HL-60 (cell line): Measurements from ENCODE around the gene OR51B4.
"Not testable (repeated sequence)": the region's sequence is repeated elsewhere in the genome, so short reads cannot be mapped to it uniquely, and the experiment has no call there.

Experiments
- DNase-seq, 2 experiments: peaks; one replicate each; pipeline ENCODE4 v3.0.0-alpha.2; 2010 to 2020; ENCODE audit warnings: low read depth in 1 of 2, low spot score in 1 of 2
- H3K27ac ChIP-seq: fragments of 250-450 bp; sonication (Bioruptor Pico); replicated peaks from 2 replicates; pipeline ENCODE4 v1.5.1; 2020; ENCODE audit warnings: mild to moderate bottlenecking, moderate library complexity
- H3K27me3 ChIP-seq: fragments of 250-450 bp; sonication (Bioruptor Pico); 2 replicates; pipeline ENCODE4 v1.5.1; 2021; ENCODE audit warnings: mild to moderate bottlenecking, moderate library complexity; ENCODE audit not compliant: insufficient read depth, poor library complexity, severe bottlenecking
- H3K4me3 ChIP-seq: replicated peaks from 2 replicates; pipeline ENCODE4 v1.5.1; 2011; ENCODE audit warnings: mild to moderate bottlenecking, control low read depth, low read length; ENCODE audit not compliant: insufficient read depth
- GABPA ChIP-seq: IDR thresholded peaks from 2 replicates; pipeline ENCODE4 v1.6.1; 2012; ENCODE audit warnings: low read depth
- POLR2AphosphoS5 ChIP-seq: IDR thresholded peaks from 2 replicates; pipeline ENCODE4 v1.6.1; 2012; ENCODE audit warnings: low read depth
- SPI1 ChIP-seq: IDR thresholded peaks from 2 replicates; pipeline ENCODE4 v1.6.1; 2012; ENCODE audit warnings: low read depth, mild to moderate bottlenecking, borderline replicate concordance
- TF ChIP-seq, protein P1 (sequence below): IDR thresholded peaks from 2 replicates; pipeline ENCODE4 v1.6.1; 2012; ENCODE audit warnings: low read depth; ENCODE audit not compliant: insufficient replicate concordance
- TF ChIP-seq, protein P2 (sequence below): IDR thresholded peaks from one replicate; pipeline ENCODE4 v1.5.1; 2011; ENCODE audit warnings: low read length, control low read depth, inconsistent platforms; ENCODE audit not compliant: insufficient read depth

OR51B4 gene

DNA sequence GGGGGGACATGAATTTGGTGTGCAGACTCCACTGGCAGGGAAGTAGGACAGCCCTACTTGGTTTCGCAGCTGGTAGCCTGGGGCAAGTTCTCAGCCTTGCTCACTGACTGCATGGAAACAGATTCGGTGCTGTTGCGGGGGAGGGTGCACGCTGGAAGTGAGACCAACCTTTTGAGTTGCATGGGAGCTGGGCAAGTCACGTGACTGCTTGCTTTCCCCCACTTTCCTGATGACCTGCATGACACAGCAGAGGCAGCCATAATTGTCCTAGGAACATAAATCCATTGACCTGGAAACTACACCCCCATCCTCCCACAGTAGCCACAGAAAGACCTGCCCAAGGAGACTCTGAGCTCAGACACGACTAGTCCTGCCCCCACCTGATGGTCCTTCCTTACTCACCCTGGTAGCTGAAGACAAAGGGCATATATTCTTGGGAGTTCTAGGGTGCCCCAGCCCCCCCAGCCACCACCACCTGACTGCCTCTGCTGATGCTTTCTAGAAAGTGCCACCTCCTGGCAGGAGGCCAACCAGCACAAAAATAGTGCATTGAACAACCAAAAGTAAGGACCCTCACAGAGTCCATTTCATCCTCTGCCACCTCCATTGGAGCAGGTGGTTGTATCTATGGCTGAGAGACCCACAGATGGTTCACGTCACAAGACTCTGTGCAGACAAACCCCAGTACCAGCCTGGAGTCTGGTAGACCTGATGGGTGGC, 43.0 kb downstream of the OR51B4 start:
- no peak overlapping the region for H3K4me3 ChIP-seq
- TF ChIP-seq, protein P1, sequence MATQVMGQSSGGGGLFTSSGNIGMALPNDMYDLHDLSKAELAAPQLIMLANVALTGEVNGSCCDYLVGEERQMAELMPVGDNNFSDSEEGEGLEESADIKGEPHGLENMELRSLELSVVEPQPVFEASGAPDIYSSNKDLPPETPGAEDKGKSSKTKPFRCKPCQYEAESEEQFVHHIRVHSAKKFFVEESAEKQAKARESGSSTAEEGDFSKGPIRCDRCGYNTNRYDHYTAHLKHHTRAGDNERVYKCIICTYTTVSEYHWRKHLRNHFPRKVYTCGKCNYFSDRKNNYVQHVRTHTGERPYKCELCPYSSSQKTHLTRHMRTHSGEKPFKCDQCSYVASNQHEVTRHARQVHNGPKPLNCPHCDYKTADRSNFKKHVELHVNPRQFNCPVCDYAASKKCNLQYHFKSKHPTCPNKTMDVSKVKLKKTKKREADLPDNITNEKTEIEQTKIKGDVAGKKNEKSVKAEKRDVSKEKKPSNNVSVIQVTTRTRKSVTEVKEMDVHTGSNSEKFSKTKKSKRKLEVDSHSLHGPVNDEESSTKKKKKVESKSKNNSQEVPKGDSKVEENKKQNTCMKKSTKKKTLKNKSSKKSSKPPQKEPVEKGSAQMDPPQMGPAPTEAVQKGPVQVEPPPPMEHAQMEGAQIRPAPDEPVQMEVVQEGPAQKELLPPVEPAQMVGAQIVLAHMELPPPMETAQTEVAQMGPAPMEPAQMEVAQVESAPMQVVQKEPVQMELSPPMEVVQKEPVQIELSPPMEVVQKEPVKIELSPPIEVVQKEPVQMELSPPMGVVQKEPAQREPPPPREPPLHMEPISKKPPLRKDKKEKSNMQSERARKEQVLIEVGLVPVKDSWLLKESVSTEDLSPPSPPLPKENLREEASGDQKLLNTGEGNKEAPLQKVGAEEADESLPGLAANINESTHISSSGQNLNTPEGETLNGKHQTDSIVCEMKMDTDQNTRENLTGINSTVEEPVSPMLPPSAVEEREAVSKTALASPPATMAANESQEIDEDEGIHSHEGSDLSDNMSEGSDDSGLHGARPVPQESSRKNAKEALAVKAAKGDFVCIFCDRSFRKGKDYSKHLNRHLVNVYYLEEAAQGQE = no peak
- TF ChIP-seq GABPA (no peak), POLR2AphosphoS5 (no peak), SPI1 (no peak)
- TF ChIP-seq, protein P2, sequence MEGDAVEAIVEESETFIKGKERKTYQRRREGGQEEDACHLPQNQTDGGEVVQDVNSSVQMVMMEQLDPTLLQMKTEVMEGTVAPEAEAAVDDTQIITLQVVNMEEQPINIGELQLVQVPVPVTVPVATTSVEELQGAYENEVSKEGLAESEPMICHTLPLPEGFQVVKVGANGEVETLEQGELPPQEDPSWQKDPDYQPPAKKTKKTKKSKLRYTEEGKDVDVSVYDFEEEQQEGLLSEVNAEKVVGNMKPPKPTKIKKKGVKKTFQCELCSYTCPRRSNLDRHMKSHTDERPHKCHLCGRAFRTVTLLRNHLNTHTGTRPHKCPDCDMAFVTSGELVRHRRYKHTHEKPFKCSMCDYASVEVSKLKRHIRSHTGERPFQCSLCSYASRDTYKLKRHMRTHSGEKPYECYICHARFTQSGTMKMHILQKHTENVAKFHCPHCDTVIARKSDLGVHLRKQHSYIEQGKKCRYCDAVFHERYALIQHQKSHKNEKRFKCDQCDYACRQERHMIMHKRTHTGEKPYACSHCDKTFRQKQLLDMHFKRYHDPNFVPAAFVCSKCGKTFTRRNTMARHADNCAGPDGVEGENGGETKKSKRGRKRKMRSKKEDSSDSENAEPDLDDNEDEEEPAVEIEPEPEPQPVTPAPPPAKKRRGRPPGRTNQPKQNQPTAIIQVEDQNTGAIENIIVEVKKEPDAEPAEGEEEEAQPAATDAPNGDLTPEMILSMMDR = no peak
- H3K27me3 ChIP-seq = no peaks in the 10 kb centered on the region
- DNase-seq = no peak
- no peak overlapping the region for H3K27ac ChIP-seq

DNA sequence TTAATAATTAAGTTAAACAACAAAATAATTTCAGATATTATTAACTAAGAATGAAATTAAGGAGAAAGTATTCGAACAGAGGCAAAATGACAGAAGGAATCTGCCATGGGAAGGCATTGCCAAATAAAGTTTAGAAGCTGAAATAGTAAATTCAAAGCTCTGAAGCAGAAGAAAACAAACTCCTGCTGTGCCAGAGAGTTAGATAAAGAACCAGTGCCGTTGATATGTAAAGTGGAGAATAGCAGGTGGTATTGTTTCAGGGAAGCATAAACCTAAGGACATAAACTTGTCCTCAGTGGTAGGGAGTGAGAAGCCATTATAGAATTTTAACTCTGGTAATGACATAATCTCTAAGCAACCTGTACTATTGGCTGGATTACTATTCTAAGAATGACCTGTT, 44.5 kb downstream of the OR51B4 start:
- H3K27ac ChIP-seq = no peak overlapping the region
- TF ChIP-seq POLR2AphosphoS5 (no peak), GABPA (no peak), SPI1 (no peak)
- TF ChIP-seq, protein P1 = no peak
- TF ChIP-seq, protein P2 = no peak

DNA sequence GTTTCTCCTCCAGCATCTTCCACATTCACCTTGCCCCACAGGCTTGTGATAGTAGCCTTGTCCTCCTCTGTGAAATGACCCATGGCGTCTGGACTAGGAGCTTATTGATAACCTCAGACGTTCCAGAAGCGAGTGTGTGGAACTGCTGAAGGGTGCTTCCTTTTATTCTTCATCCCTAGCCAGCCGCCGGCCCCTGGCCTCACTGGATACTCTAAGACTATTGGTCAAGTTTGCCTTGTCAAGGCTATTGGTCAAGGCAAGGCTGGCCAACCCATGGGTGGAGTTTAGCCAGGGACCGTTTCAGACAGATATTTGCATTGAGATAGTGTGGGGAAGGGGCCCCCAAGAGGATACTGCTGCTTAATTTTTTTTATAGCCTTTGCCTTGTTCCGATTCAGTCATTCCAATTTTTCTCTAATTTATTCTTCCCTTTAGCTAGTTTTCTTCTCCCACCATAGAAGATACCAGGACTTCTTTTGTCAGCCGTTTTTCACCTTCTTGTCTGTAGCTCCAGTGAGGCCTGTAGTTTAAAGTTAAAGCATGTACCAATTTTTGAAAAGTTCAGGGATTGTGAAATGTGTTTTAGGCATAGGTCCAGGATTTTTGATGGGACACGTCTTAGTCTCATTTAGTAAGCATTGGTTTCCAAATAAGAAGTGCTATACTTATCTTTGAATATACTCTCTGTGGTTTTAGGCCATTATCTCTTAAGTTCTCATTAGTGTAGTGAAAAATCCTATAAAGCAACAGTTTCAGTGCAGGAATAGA, 46.9 kb downstream of the OR51B4 start, which contains the start of gene HBG2:
Gene HBG2, minus strand, starts transcription at position 136 of the 768 bp plus-strand sequence. Its CDS starts 53 bp downstream, at position 83.
- not testable (repeated sequence) for H3K27ac ChIP-seq, H3K4me3 ChIP-seq, H3K27me3 ChIP-seq, DNase-seq

More for the DNA sequence above, 44.5 kb downstream of the OR51B4 start:
- H3K4me3 ChIP-seq = no peak overlapping the region
- DNase-seq = no peak
- H3K27me3 ChIP-seq = no peaks in the 10 kb centered on the region

DNA sequence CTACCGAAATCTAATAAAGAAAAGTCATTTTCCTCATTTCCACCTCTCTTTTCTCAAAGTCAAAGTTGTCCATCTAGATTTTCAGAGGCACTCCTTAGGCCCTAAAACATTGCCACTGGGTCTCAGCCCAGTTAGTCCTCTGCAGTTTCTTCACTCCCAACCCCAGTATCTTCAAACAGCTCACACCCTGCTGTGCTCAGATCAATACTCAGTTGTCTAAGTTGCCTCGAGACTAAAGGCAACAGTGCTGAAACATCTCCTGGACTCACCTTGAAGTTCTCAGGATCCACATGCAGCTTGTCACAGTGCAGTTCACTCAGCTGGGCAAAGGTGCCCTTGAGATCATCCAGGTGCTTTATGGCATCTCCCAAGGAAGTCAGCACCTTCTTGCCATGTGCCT, 47.7 kb downstream of the OR51B4 start:
- H3K27me3 ChIP-seq, H3K4me3 ChIP-seq: not testable (repeated sequence)

DNA sequence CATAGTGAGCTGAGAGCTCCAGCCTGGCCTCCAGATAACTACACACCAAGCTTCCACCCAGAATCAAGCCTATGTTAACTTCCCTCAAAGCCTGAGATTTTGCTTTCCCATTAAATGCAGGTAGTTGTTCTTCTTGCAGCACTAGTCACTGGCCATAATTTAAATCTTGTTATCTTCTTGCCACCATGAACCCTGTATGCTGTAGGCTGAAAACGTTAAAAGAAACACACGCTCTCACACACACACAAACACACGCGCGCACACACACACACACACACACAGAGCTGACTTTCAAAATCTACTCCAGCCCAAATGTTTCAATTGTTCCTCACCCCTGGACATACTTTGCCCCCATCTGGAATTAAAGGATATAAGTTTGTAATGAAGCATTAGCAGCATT, 48.3 kb downstream of the OR51B4 start:
- not testable (repeated sequence) for DNase-seq, H3K4me3 ChIP-seq, H3K27ac ChIP-seq, H3K27me3 ChIP-seq

More for the DNA sequence above, 47.7 kb downstream of the OR51B4 start:
- not testable (repeated sequence) for DNase-seq, H3K27ac ChIP-seq
